Measurements from ENCODE around the gene OPA3.

Gene OPA3

DNA sequence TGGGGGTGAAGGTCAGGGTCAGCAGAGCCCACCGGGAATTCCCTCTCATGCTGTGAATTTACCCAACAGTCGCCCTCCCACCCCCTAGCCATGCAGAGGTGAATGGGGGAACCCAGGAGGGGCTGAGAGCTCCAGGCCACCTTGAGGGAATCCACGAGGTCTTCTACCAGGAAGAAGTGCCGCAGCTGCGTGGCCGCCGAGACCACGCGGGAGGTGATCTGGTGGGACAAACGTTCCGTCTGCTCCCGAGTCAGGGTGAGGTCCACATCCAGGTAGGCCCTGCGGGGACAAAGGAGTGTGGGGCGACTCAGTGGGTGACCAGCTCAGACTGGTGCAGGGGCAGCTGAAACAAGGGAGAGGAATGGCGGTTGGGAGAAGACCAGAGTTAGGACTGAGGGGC is 95.9 kb downstream of the OPA3 start:
- H3K9me3 ChIP-seq (ENCODE audit: low read length): no peaks in the 10 kb centered on the region
- no peak overlapping the region for H3K9ac ChIP-seq (ENCODE audit: low read length)
- H3K4me1 ChIP-seq (ENCODE audit: insufficient read depth, low read length, severe bottlenecking): peaks cover 21% of the 10 kb centered on the region
- no peaks in the 10 kb centered on the region for H3K9me2 ChIP-seq (ENCODE audit: low read depth, low read length)
- no peaks in the 10 kb centered on the region; the same call in 1 of the 2 replicates for H3F3A ChIP-seq (ENCODE audit: insufficient read depth, low read length)
- no peak for TF ChIP-seq EZH2 (IDR thresholded peaks at IDR 0.05; ENCODE audit: borderline replicate concordance, low read length)
- TF ChIP-seq, protein P1, sequence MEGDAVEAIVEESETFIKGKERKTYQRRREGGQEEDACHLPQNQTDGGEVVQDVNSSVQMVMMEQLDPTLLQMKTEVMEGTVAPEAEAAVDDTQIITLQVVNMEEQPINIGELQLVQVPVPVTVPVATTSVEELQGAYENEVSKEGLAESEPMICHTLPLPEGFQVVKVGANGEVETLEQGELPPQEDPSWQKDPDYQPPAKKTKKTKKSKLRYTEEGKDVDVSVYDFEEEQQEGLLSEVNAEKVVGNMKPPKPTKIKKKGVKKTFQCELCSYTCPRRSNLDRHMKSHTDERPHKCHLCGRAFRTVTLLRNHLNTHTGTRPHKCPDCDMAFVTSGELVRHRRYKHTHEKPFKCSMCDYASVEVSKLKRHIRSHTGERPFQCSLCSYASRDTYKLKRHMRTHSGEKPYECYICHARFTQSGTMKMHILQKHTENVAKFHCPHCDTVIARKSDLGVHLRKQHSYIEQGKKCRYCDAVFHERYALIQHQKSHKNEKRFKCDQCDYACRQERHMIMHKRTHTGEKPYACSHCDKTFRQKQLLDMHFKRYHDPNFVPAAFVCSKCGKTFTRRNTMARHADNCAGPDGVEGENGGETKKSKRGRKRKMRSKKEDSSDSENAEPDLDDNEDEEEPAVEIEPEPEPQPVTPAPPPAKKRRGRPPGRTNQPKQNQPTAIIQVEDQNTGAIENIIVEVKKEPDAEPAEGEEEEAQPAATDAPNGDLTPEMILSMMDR (IDR thresholded peaks at IDR 0.05; ENCODE audit: low read length): no peak
- H2AFZ ChIP-seq (ENCODE audit: low read length): no peak overlapping the region
- no peak overlapping the region for H3K4me2 ChIP-seq (ENCODE audit: low read length)
- H3K27ac ChIP-seq (ENCODE audit: low read depth, low read length, poor library complexity, severe bottlenecking): no peak overlapping the region
- H3K4me3 ChIP-seq (ENCODE audit: low read depth, low read length, poor library complexity, severe bottlenecking): no peak overlapping the region
- no peaks in the 10 kb centered on the region for H3K36me3 ChIP-seq (ENCODE audit: insufficient read depth, low read length)
- H4K20me1 ChIP-seq (ENCODE audit: insufficient read depth, low read length): no peaks in the 10 kb centered on the region
- no peaks in the 10 kb centered on the region for H3K79me2 ChIP-seq (ENCODE audit: insufficient read depth, low read length)
- H3K27me3 ChIP-seq (ENCODE audit: insufficient read depth, low read length): no peaks in the 10 kb centered on the region

DNA sequence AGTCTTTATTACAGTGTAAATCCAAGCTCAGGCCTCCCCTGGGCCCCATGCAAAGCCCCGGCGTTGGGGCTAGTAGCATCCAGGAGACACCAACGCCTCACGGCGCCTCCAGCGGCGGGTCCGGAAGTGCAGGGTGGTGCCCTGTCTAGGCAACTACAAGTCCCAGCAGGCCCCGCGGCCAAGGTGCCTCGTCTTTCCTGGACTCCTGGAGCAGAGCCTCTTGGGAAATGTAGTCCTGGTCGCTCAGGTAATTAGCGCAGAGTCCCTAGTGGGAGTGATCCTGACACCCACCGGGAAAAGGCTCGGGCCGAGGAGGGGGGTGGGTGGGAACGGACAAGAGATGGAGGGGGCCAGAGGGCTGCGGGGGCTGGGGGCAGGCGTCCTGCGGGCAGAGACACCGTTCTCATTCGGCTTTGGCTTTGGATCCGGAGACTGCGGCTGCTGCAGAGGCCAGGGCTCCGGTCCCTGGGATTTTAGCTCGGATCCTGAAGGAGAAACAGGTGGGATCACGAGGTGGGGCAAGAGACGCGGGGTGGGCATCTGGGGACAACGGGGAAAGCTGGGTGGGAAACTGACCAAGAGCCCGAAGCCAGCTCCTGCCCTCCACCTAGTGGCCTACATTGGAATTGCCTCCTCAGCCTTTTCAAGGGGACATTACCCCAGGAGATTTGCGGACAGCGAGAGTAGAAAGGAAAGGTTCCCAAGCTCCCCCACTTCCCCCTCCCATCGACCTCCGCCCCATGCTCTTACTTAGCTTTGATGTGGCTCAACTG is 99.1 kb downstream of the OPA3 start:
- H3K4me3 ChIP-seq (ENCODE audit: low read depth, low read length, poor library complexity, severe bottlenecking): peak overlapping the region; percentile 67
- no peak overlapping the region for H3K27ac ChIP-seq (ENCODE audit: low read depth, low read length, poor library complexity, severe bottlenecking)
- H3K9me2 ChIP-seq (ENCODE audit: low read depth, low read length): no peaks in the 10 kb centered on the region
- H3K9ac ChIP-seq (ENCODE audit: low read length): peak overlapping the region; percentile 71
- H3K27me3 ChIP-seq (ENCODE audit: insufficient read depth, low read length): no peaks in the 10 kb centered on the region
- H3K4me2 ChIP-seq (ENCODE audit: low read length): peak overlapping the region; percentile 74
- TF ChIP-seq, protein P1 (IDR thresholded peaks at IDR 0.05; ENCODE audit: low read length): peak; percentile 63
- TF ChIP-seq EZH2 (IDR thresholded peaks at IDR 0.05; ENCODE audit: borderline replicate concordance, low read length): no peak
- 0 out of 2 replicates have a peak overlapping the region, but pooled peaks have one; percentile 26 for H2AFZ ChIP-seq (ENCODE audit: low read length)
- H3K36me3 ChIP-seq (ENCODE audit: insufficient read depth, low read length): no peaks in the 10 kb centered on the region
- no peaks in the 10 kb centered on the region for H4K20me1 ChIP-seq (ENCODE audit: insufficient read depth, low read length)
- no peaks in the 10 kb centered on the region for H3K79me2 ChIP-seq (ENCODE audit: insufficient read depth, low read length)
- H3K4me1 ChIP-seq (ENCODE audit: insufficient read depth, low read length, severe bottlenecking): peaks cover 7% of the 10 kb centered on the region
- no peaks in the 10 kb centered on the region for H3K9me3 ChIP-seq (ENCODE audit: low read length)
- no peaks in the 10 kb centered on the region for H3F3A ChIP-seq (ENCODE audit: insufficient read depth, low read length)

GRCh38 chr19:45484273-45484945 is 100.2 kb downstream of the OPA3 start:
- no peaks in the 10 kb centered on the region for H3K9me2 ChIP-seq (ENCODE audit: low read depth, low read length)
- no peaks in the 10 kb centered on the region for H3K79me2 ChIP-seq (ENCODE audit: insufficient read depth, low read length)
- no peak overlapping the region for H3K4me2 ChIP-seq (ENCODE audit: low read length)
- H3K9ac ChIP-seq (ENCODE audit: low read length): no peak overlapping the region
- TF ChIP-seq, protein P1 (IDR thresholded peaks at IDR 0.05; ENCODE audit: low read length): no peak
- no peak for TF ChIP-seq EZH2 (IDR thresholded peaks at IDR 0.05; ENCODE audit: borderline replicate concordance, low read length)
- no peak overlapping the region for H3K27ac ChIP-seq (ENCODE audit: low read depth, low read length, poor library complexity, severe bottlenecking)
- H3K36me3 ChIP-seq (ENCODE audit: insufficient read depth, low read length): no peaks in the 10 kb centered on the region
- no peaks in the 10 kb centered on the region for H3F3A ChIP-seq (ENCODE audit: insufficient read depth, low read length)
- no peak overlapping the region for H3K4me3 ChIP-seq (ENCODE audit: low read depth, low read length, poor library complexity, severe bottlenecking)
- H3K9me3 ChIP-seq (ENCODE audit: low read length): no peaks in the 10 kb centered on the region
- H3K4me1 ChIP-seq (ENCODE audit: insufficient read depth, low read length, severe bottlenecking): peaks cover 8% of the 10 kb centered on the region
- no peak overlapping the region for H2AFZ ChIP-seq (ENCODE audit: low read length)
- H4K20me1 ChIP-seq (ENCODE audit: insufficient read depth, low read length): no peaks in the 10 kb centered on the region
- no peaks in the 10 kb centered on the region for H3K27me3 ChIP-seq (ENCODE audit: insufficient read depth, low read length)

Data from OCI-LY1 (cell line).